ENCODE data around the gene KRT10. TPM values are rescaled to one million over a fixed set of nuclear protein-coding genes. Genes with fewer than 3 reads are reported as not detected.

Gene KRT10
- total and polyA plus RNA-seq, 9 of the 15 experiments (the other 6 are each of a cell fraction or from before 2014, with no cell fraction given): 47.0 to 179 (median 76.2) TPM

- TF ChIP-seq ELK3 (CRISPR knock-in tag; IDR thresholded peaks at IDR 0.05): no peak
- peak; percentile 69 for TF ChIP-seq MAFG (tag; conservative IDR thresholded peaks at IDR 0.05)
- 0 out of 2 replicates have a peak, but pooled peaks have one; percentile 26 for TF ChIP-seq POLR2A (conservative IDR thresholded peaks at IDR 0.05)
- TF ChIP-seq NFXL1 (CRISPR knock-in tag; IDR thresholded peaks at IDR 0.05): no peak
- TF ChIP-seq CHD1 (IDR thresholded peaks at IDR 0.05; ENCODE audit: low read length): no peak
- TF ChIP-seq PHF8 (IDR thresholded peaks at IDR 0.05; ENCODE audit: borderline replicate concordance, low read length): no peak
- peak; percentile 87 for TF ChIP-seq C11orf30 (IDR thresholded peaks at IDR 0.05; ENCODE audit: low read depth)
- no peak for TF ChIP-seq ZFP30 (CRISPR knock-in tag; IDR thresholded peaks at IDR 0.05; ENCODE audit: borderline replicate concordance)
- TF ChIP-seq CREBBP (IDR thresholded peaks at IDR 0.05; ENCODE audit: low read depth, low read length): no peak
- TF ChIP-seq NKRF (IDR thresholded peaks at IDR 0.05; ENCODE audit: borderline replicate concordance): peak; percentile 34; the same call in 1 of the 2 replicates
- no peak for TF ChIP-seq CCAR2 (IDR thresholded peaks at IDR 0.05; ENCODE audit: low read depth, low read length)
- no peak for TF ChIP-seq MCM7 (IDR thresholded peaks at IDR 0.05)
- no peak for TF ChIP-seq PCBP1 (IDR thresholded peaks at IDR 0.05; ENCODE audit: low read depth, low read length, poor library complexity, severe bottlenecking)
- TF ChIP-seq ILF3 (IDR thresholded peaks at IDR 0.05; ENCODE audit: borderline replicate concordance): no peak
- peak; percentile 19; the same call in 1 of the 2 replicates for TF ChIP-seq ZBTB7A (IDR thresholded peaks at IDR 0.05; ENCODE audit: borderline replicate concordance, control insufficient read depth, low read depth, low read length)
- no peak for TF ChIP-seq CC2D1A (IDR thresholded peaks at IDR 0.05)
- TF ChIP-seq MAFF (IDR thresholded peaks at IDR 0.05; ENCODE audit: low read length): peak; percentile 57; the same call in 1 of the 2 replicates
- no peak for TF ChIP-seq ZC3H4 (CRISPR knock-in tag; IDR thresholded peaks at IDR 0.05; ENCODE audit: borderline replicate concordance)
- TF ChIP-seq SIN3A (IDR thresholded peaks at IDR 0.05; ENCODE audit: borderline replicate concordance in 2 of 2, control insufficient read depth in 1 of 2, low read depth in 2 of 2, low read length in 2 of 2): peak in 1 of 2 experiments; percentile 79; a peak in 1 of 4 replicates
- TF ChIP-seq DLX4 (CRISPR knock-in tag; IDR thresholded peaks at IDR 0.05): no peak
- no peak for TF ChIP-seq MYC (IDR thresholded peaks at IDR 0.05; ENCODE audit: low read depth, low read length)
- no peak for TF ChIP-seq MYC (CRISPR knock-in tag; IDR thresholded peaks at IDR 0.05; ENCODE audit: borderline replicate concordance, low read depth)
- TF ChIP-seq PURB (CRISPR knock-in tag; IDR thresholded peaks at IDR 0.05; ENCODE audit: low read depth): no peak
Observed at GRCh38 chr17:40822132-40822812, at the start of gene KRT10 (continued).
